ENCODE data around the gene NKAIN2.
"Not testable (repeated sequence)": the region's sequence is repeated elsewhere in the genome, so short reads cannot be mapped to it uniquely, and the experiment has no call there.

The NKAIN2 gene

DNA sequence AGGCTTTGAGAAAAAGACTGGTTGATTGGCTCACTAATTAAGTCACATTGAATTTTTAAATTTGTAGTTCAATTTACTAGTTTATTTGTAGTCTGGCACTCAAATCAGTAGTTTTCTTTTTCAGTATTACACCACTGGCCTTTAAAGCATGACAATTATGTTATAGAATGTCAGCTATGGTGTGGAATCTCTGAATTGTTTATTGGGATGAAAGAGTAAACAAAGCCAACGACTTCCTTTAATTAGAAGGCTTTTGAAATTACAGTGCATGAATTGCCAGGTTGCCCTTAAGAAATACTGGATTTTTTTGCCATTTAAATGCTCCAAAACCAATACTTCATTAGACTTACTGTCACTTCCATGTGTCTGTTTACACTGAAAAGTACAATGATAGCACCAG lies 731.6 kb downstream of the NKAIN2 start:
- no peak for DNase-seq

DNA sequence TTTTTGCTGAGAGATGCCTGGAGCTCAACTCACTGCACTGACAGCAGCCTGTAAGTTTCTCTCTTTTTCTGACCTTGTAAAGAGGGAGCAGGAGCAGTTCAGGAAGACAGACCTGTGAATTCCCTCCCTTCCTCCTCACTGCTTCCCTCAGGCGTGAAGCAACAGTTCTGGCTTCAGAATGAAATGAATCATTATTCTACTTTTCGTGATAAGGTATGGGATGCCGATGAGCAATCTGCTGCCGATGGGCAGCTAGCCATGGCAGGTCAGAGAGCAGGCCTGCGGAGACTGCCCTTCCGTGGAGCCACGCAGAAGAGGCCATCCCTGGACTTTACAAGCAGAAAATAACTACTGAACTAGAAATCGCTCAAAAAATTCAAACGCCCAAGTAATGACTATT lies 732.1 kb downstream of the NKAIN2 start:
- no peak for DNase-seq

DNA sequence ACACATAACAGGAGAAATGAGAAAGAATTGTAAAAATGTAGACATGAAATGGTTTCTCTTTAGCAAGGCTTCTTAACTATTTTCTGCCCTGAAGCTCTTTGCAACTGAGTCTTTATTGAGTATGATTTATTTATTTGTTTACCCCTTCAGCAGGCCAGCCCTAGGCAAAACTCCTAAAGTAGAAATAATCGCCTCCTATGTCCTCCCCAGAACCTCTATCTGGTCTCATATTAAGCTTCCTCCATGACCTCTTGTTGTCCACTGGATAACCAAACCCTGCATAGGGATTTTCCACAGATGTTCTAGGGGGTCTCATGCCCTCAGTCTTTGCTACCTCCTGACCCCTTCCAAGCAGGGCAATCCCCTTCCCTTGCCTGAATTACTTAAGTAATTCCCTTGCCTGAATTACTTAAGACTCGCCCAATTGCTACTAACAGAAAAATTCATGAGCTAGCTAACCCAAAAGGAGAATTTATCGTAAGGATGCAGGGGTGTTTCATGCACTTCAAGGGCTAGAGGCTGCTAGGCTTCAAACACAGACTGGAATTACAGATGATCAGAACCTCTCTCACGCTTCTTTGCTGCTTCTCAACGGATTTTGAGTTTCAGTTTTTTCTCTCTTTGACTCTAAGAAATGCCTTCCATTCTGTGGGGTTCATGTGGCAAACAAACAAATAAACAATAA lies 732.6 kb downstream of the NKAIN2 start:
- DNase-seq: no peak

DNA sequence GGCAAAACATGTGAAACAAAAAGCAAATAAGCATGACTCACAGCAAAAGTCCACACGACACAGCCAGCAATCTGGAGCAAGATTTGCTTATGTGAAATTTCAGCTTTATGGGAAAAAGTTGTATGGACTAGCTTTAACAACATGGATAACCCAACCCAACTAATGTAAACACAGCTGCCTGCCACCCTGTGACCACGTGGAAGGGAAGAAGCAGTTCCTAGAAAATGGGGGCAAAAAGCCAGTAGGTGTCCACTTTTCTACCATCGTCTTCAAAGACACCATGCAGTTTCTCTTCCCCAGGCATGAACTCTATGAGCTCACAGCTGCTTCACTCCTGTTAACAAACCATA lies 733.2 kb downstream of the NKAIN2 start:
- DNase-seq: no peak

DNA sequence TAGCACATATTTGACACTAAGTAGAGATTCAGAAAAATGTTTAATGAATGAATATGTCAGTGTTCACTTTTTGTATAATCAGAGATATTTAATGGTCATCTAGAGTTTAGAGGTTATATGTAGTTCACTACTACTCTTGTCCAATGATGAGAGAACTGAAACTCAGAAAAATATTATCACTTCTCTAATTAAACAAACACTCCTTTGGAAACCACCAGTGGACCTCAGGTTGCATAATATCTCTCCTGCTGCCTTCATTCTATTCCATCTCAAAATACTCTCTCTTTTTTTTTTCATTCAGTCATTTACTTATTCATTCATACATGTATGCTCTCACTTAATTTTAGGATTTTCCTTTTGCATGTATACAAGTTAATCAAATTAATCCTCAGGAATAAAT lies 735.4 kb downstream of the NKAIN2 start:
- no peak for DNase-seq

DNA sequence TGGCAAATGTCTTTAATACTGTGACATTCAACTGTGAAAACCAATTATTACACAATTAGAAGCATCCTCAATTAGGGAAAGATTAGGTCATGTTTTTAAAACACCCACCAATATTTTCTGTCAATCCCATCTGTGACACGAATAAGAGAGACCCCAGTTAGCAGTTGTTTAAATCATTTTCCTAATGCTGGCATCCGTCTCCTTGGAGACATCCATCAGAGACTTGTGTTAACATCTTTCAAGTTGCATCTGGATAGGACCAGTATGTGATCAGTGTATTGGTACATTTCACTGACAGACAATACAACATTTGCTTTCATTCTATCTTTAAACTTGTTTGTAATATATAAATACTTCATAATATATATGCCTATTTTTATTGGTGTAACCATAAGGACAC lies 737.9 kb downstream of the NKAIN2 start:
- no peak for DNase-seq

DNA sequence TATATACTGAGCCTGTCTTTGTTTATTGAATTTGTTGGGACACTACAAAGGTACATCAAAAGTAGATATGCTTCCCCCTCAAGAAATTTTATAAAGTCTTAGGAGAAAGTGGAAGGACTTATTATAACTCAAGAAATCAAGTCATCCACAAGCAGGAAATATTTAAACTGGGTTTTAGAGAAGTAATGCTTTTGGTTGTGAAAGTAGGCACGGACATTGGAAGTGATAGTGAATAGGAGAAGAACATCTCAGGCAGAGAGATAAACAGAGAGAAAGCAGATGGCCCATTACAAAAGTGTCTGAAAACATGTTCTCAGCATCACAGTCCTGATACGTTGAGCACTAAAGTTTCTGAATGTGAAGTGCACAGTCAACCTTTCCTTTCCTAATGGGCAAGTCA lies 742.9 kb downstream of the NKAIN2 start:
- no peak for DNase-seq

DNA sequence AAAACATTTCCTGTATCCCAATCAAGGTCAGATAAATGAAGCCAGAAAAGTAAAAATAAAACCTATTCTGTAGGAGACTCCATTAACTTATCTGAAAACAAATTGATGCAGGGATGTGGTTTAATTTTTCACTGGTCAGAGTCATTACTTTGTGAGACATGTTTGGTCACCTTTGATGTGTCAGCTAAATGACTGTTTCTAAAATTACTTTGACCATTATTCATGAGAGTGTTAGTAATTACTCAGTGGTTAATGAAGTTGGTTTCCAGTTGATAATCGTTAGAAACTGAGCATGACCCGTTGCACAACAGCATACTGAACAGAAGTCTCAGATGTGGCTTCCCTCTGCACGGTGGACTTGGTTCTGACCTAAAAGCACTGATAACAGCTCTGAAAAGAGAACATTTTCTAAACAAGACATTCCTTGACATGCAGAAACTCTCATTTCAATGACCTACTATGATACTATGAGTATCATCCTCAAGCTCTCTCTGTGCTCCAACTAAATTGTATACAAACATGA lies 748.1 kb downstream of the NKAIN2 start:
- DNase-seq: no peak

DNA sequence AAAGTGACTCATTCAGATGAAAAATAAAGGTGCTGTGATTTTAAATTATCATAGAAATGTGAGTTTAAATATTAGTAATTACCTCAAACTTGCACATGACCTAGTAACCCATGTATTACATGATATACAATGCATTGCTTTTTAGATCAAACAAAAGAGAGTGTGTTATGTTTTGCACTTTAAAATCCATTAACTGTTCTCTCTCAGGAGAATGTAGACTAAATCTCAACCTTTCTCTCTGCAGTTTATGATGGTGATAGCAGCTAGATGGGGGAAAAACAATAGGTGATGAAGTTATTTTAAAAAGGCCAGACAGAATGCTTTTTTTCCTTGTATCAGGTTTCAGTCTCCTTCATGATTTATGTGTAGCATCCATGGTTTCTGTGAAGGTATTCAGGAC lies 754.2 kb downstream of the NKAIN2 start:
- no peak for DNase-seq

DNA sequence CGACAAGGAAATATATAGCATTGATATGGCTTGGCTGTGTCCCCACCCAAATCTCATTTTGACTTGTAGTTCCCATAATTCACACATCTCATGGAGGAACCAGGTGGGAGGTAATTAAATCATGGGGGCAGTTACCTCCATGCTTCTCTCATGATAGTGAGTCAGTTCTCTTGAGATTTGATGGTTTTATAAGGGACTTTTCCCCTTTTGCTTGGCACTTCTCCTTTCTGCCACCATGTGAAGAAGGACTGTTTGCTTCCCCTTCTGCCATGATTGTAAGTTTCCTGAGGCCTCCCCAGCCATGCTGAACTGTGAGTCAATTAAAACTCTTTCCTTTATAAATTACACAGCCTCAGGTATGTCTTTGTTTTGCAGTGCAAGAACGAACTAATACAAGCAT lies 756.4 kb downstream of the NKAIN2 start:
- not testable (repeated sequence) for DNase-seq

DNA sequence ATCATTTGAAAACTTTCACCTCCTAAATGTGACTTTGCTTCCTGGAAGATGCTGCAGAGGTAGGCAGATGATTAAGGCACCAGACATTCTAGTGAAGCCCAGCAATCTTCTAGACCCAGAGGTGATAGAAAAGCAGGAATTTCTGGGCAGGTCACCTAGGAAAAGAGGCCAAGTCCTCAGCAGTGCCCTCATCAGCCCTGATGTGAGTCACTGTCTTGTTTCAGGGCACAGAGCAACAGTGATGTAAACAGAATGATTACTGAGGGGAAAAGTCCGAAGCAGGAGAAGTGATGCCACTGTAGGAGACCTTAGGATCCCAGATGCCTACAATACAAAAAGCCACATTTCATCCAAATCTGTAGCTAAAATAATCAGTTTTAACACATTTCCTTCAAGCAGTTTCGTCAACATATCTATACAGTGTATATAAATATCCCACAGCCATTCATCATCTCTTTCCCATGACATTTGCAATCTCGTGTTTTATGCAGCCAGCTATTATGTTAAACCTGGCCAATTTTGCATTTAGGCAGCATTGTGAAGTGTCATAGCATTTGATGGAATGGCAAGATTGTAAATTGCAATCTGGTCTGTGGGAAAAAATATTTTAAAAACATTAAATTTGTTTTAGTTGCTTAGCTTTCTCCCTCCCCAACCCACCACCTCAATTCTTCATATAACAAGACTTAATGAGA lies 757.4 kb downstream of the NKAIN2 start:
- DNase-seq: no peak

DNA sequence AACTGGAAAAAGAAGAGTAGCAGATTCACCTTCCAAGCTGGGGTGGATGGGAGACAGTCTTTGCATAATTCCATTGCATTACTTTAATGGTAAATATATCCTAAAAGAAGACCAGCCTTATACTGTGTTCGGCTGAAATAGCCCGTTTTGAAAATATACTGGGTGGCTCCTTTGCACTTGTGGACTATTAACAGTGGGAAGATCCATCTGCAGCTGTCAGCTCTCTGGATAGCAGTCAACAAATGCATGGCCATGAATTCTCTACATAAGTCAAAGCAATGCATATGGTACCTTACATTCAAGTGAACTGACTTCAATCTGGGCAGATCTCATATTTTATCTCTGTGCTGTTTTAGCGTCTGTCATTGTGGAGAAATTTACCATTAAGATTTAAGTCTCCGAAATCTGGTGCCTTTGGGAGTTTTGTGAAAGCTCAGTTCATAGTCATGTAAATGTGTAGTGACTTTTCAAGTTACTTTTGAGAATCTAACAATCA lies 758.0 kb downstream of the NKAIN2 start:
- DNase-seq: no peak

DNA sequence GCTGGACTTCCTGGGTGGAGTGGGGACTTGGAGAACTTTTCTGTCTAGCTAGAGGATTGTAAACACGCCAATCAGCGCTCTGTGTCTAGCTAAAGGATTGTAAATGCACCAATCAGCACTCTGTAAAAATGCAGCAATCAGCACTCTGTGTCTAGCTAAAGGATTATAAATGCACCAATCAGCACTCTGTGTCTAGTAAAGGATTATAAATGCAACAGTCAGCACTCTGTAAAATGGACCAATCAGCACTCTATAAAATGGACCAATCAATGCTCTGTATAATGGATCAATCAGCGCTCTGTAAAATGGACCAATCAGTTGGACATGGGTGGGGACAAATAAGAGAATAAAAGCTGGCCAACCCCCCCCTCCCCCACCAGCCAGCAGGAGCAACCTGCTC lies 760.5 kb downstream of the NKAIN2 start:
- DNase-seq: not testable (repeated sequence)

DNA sequence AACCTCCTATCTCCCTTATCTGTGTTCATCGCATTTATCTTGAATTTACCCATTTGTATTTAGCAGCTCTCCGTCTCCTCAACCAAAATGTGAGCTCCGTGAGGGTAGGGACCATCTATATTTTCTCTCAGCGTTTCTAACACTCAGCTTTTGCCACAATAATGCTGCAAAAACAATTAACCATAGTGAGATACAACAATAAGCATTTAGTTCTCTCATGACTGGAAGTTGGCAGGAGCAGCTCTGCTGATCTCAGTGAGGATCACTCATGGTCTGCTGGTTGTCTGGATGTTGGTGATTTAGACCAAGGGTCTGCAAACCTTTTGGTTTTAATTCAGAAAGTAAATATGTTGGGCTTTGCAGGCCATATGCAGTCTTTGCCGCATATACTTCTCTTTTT lies 763.7 kb downstream of the NKAIN2 start:
- DNase-seq: no peak

DNA sequence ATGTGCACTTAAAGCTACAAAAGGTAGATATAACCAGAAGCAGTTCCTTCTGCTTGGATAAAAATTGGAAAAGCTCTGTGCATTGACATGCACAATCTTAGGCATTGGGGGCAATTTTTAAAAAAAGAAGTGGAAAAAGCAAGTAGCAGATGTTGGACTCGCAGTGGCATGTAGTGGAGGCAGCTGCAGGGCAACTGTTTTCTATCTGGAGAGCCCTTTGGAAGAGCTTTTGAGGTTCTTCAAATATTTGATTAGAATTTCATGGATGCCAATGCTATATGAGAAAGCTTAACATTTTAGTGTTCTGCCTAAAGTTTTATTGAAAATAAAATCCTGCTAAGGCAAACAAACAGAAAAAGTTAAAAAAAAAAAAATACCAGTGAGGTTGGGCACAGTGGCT lies 770.3 kb downstream of the NKAIN2 start:
- no peak for DNase-seq

DNA sequence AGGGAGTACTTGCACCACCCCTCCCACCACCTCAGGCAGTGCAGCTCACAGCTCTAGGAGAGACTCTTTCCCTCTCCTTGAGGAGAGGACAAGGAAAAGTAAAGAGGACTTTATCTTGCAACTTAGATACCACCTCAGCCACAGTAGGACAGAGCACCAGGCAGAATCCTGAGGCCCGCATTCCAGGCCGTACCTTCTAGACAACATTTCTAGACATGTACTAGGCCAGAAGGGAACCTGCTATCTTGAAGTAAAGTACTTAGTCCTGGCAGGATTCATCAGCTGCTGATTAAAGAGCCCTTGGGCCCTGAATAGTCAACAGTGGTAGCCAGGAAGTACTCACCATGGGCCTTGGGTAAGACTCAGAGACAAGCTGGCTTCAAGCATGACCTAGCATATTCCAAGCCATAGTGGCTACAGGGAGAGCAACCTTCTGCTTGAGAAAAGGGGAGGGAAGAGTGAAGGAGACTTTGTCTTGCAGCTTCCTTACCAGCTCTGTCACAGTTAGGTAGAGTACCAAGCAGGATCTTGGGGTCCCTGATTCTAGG lies 774.1 kb downstream of the NKAIN2 start:
- DNase-seq: no peak

DNA sequence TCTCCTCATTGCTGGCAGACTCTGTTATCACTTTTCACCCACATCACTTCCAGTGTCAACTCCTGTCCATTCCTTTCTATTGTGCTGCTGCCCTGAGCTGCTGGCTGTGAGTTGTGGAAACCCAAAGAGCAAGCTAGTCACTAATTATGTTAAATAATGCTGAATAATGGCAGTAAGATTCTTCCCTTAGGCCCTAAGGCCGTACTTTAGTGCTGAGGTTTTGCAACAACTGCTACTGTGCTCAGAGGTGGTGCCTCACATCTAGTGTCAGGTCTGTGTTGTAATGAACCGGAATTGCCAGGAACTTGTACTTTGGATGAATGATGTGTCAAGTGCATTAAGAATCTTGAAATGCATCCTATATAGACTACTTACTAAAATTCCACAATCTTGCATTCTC lies 786.3 kb downstream of the NKAIN2 start:
- no peak for DNase-seq

DNA sequence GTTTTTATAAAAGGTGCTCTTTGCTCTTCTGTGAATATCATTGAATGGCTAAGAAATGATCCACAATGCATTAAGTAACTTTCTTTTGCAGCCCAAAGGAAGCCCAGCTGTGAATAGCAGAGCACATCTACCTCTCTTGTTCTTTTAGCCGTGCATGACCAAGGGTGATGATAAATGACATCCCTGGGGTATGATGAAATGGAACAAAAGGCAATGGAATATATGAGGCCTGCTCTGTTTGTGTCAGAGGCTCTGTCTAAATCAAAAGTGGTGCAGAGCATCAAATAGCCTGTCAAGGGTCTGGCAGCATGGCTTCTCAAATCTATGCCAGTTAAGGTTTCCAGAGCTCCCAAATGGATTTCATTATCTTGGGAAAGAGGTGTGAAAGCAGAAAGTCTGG lies 796.0 kb downstream of the NKAIN2 start:
- no peak for DNase-seq

DNA sequence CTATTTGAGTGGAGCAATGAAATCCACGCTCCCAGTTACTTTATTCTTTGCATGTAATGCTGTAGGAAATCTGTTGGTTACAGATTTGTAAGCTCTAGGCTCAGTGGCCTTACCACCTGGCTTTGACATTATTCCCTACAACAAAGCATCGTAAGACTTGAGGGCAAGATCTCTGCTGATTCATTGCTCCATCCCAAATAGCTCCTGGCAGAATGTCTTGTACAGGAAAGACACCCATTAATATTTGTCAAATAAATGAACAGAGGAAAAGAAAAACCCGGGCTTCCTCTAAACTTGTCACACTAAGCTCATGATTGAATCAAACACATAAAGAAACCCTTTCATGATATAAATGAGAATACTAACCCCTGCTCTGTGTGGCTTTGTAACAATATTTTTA lies 801.1 kb downstream of the NKAIN2 start:
- DNase-seq: no peak

DNA sequence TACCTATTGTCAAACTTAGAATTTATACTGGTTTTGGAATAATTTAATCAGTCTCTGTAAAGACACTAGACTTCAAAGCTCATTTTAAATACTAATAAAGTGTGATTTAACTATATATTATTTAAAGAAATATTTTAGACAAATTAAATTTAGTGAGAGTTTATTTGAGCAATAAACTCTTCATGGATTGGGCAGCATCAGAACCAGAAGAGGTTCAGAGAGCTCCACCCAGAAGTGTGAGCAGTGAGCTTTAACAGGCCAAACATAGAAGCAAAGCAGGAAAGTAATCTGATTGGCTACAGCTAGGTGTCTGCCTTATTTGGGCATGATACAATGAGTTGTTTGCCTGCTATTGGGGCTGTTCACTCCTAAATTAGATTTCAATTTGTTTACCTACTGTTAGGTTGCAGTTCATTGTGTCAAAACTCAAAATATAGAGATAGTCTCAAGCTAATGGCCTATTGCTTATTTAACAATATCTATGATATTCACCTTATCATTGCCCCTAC lies 803.5 kb downstream of the NKAIN2 start:
- DNase-seq: no peak

DNA sequence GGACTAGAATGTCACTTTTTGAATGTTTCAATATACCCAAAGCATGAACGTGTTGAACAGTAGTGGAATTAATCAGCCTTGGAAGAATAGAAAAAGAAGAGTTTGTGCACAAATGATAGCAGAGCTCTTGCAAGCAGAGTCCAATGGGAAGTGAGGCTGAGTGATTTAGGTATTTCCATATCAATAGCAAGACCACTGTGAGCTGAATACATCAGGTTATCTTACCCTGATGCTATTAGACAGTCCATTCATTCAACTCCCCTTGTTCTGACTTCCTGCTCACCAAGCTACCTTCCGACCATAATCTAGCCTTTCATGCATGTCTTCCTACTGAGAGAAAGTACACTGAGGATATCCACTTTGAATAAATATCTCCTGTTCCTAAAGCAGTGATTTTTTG lies 809.4 kb downstream of the NKAIN2 start:
- no peak for DNase-seq

DNA sequence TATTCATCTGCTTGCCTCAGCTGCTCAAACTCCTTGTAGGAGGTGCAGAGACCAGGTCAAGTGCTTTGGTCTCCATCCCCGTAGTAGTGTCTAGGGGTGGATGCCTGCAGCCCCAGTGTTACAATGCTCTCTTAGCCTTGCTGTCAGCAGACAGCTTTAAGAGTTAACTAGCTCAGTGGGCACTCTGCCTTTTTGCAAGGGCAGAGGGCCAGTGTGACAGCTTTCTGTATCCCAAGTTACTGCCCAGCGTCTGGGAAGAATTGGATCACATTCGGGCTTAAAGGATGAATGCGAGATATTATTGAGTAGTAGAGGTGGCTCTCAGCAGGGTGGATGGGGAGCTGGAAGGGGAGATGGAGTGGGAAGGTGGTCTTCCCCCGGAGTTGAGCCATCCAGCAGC lies 818.7 kb downstream of the NKAIN2 start:
- no peak for DNase-seq

DNA sequence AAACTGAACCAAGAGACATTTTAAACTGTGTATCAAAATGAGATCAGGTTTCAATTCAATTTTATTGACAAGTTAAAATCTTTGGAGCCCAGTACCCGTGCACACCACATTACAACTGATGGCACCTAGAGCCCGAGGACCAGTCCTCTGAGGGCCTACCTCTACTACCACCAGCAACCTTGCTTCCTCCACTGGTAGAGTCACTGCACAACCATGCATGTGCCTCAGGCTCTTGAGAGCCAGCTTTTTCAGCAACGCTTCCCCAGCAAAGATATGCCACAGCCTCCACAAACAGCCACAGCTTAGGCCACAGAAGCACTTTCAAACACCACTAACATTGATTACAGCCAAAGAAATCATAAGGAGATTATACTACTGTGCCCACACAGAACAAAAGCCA lies 830.0 kb downstream of the NKAIN2 start:
- DNase-seq: no peak

DNA sequence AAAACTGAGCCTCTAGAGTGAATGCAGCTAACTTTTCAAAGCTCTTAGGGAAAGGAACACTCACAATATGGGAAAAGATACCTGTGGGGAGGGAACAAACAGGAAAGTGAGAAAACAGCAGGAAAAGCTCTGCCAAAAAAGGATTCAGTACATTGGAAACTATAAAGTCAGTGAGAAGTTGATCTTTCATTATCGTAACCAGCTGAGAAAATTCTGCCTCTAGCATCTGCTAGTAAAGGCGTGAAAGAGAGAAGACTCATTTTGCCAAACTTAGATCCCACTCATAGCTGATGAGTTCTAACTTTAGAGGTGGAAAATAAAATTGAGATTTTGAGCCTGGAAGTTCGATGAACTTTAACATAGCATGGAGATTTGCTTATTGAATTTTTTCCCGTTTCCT lies 836.8 kb downstream of the NKAIN2 start:
- DNase-seq: no peak
